ENCODE data around the gene SYCP3.
"Not testable (repeated sequence)": the region's sequence is repeated elsewhere in the genome, so short reads cannot be mapped to it uniquely, and the experiment has no call there.

Gene SYCP3

DNA sequence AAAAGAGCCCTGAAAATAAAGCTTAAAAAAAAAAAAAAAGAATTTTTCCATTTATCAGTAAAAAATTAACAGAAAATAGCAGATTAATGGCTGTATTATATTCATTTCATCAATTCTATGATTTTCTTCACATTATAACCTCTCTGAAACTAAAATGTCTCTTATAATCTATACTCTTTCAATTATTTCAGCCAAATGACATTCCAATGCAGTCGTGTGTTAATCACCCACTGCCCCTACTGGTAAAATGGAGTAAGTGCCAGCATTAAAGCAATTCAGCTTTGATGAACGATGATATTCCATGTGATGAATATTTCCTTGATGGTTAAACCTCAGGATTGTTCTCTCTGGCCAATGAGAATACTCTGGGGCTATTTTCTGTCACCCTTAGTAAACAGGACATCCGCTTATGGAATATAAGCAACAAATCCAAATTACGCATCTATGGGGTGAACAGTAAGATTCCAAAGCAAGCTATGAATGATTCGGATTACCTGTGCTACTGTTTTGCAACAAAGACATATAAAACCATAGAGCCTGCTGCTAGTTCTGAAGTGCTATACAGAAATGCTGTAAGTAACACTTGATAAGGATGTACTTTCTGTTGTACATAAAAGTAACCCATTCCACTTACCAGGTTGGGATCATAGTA, 20.3 kb upstream of the SYCP3 start:
- peak in 1 of 5 donors; percentile 19 for DNase-seq

DNA sequence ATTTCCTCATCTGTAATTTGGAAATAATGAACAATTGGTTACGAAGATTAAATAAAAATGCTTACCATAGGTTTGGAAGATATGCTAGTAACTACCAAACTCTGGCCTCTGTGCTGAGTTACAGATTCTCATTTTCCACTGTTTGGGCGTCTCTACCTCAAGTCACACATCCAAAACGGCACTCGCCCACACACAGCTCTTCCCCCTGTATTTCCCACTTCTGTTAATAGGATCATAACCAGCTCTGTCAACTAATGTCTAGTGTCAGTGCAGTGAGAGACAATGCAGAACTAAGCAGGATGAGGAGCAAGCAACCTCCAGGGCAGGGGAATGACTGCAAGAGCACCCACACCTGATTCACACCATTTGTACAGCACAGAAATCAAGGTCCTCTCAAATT, 10.9 kb upstream of the SYCP3 start:
- DNase-seq: no peak

DNA sequence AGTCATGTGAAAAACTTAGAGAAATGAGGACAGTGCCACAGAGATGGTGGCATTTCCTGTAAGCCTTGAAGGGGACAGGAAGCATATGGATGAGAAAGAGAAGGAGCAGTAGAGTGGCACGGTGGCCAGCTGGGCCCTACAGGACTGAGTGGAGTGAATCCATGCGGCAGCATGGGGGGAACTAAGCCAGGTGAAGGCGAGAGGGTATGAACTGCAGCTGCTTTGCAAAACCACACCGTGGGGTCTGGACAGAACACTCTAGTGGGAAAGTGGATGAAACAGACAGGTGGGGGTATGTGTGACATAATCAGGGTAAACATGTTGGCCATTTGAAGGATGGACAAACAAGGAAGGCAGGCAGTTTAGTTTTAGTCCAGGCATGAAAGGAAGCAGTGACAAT, 10.4 kb upstream of the SYCP3 start:
- no peak for DNase-seq

DNA sequence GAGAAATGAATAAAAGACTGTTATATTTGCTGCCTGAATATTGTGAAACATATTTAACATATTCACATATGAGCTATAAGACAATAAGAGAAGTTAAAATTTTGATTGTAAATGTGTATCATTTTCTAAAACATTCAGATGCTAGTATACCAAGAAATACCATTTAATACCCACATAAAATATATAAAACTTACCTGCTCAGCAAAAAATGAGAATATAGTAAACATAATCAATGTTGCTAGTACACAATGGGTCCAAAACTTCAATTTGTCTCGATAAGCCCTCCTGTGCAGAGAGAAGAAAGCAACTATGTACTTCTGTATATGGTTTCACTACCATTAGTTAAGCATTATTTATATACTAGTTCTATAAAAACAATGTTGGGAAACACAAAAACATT, 9.6 kb upstream of the SYCP3 start:
- DNase-seq: no peak

DNA sequence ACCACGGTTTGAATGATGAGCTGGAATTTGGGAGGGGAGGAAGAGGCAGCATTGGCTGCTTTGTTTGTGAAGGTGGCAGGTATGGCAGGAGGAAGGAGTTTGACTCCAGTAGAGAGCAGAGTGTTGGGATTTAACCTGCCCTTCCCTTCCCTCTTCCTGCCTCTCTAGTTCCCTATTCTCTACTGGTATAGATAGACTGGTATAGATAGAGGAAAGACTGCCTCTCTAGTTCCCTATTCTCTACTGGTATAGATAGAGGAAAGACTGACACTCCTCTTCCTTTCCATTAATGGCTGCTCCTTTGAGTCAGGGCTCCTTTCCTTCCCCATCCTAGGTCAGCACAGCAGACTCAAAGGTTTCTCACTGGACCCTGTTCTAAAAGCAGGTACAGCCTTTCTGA, 8.4 kb upstream of the SYCP3 start:
- no peak for DNase-seq

DNA sequence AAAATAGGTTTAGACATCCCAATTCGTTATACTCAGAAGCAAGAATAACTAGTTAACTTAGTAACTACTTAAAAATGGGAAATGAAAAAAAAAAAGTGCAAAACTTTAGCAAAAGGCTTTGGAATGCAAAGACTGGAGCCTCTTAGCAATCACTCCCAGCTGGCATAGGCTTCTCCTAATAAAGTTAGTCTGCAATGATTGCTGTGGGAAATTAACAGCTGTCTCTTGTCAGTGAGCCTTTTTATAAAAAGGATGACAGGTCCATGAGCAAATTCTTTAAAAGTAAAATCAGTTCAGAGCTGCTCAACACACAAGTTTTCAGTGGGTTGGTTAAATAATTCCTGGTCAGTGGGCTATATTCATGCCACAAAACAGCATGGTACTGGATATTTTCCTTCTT, 7.4 kb upstream of the SYCP3 start:
- DNase-seq: no peak

DNA sequence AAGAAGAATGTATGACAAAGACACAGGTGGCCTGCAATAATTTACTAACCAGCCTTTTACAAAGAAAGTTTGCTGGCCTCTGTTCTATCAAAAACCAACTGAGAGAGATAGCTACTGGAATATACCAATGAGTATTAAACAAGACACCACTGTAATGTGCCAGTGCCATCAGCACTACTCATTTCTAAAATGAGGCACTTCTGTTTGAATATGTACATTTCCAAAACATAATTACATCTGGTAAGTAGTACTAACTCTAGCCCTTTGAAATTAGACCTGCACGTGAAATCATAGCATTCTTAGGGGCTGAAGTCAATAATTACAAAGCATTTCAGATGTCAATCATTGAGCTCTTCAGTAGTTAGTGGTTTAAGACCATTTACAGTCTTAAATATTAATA, 6.9 kb upstream of the SYCP3 start:
- DNase-seq: no peak

DNA sequence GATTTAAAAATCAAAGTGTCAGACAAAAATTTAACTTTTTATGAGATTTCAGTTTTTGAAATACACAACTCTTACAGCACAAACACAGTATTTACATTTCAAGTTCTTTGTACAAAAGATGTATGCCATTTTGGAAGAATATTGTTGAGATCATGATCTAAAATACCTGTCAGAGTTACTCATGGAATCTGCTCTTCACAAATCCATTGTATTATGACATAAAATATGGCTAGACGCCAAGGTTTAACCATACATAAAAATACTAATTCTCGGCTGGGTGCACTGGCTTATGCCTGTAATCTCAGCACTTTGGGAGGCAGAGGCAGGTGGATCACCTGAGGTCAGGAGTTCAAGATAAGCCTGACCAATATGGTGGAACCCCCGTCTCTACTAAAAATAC, 6.2 kb upstream of the SYCP3 start:
- no peak for DNase-seq

DNA sequence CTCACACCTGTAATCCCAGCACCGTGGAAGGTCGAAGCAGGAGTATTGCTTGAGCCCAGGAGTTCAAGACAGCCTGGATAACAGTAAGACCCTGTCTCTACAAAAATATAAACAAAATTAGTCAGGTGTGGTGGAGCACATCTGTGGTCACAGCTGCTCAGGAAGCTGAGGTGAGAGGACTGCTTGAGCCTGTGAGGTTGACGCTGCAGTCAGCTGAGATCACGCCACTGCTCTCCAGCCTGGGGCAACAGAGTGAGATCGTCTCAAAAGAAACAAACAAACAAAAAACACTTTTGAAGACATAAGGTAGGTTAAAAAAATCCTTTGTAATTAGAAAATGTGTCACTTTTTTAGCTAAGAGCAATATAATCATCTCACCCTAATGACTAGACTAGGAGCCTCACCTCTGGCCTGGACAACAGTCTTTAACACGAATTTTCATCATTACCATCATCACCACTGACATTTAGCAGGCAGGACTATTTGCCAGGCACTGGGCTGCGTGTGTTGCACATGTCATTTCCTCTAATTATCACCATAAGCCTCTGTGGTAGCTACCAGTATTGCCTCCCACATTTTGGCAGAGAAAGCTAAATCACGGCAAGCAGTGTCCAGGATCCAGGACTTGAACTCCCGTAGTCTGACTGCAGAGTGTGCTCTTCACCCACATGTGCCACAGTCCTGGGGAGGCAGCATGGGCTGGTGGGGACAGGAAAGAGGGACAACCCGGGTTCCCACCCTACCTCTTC, 4.6 kb upstream of the SYCP3 start:
- DNase-seq: no peak

DNA sequence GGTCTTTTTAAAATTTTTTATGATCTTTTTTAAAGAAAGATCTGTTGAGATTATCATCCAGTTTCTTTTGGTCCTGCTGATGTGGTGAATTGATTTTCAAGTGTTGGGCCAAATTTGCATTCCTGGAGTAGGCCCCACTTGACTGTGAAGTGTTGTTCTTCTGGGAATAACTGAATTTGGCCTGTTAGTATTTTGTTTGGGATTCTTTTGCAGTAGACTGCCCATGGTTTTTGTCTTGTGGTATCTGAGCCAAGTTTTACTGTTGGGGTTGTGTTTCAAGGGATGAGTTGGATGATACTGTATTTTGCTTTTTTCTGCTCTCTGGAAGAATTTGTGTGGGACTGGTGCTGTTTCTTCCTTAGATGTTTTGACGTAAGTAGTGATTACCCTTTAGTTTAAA, 4.0 kb upstream of the SYCP3 start:
- DNase-seq: no peak

DNA sequence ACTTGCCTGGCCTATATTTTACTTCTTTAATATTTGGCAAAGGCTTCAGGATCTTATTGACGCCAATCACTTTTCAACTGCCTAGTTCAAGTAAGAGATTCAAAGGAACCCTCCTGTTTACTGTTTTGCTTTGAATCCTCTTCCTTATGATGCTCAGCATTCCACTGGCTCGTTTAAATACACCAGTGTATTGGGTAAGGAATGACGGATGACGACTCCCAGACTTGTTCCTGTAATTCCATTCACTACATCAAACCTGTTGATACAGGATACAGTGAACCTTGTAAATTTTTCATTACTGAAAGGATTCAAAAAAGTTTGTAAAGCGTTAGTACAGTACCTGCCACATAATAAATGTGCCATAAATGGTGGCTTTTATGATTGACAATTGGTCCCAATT, 1.7 kb upstream of the SYCP3 start:
- no peak for DNase-seq

DNA sequence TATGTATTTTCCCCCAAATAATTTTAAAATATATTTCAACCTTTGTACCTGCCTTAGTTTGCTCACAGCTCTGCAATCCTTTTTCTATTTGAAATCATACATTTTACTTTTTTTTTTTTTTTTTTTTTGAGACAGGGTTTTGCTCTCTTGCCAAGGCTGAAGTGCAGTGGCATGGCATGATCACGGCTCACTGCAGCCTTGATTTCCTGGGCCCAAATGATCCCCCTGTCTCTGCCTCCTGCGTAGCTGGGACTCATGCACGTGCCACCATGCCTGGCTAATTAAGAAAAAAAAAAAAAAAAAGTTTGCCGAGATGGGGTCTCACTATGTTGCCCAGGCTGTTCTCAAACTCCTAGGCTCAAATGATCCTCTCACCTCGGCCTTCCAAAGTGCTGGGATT, 1.3 kb upstream of the SYCP3 start:
- no peak for DNase-seq

DNA sequence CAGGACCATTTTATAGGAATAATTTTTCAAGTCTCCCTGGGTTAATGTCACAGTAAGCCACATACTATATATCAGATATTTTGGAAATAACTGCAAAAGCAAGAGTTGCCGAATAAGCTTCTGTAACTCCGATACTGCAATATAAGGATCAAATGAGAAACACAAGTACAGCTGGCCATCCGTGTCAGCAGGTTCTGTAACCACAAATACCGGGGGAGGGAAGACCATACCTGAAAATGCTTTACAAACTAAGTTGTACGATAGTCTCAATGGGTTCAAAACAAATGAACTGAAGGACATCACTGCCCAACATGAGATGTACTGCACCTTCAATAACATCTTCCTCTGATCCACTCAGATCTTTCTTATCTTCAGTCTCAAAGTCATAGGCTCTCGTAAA, 1.8 kb downstream of the SYCP3 start:
- no peak for DNase-seq

DNA sequence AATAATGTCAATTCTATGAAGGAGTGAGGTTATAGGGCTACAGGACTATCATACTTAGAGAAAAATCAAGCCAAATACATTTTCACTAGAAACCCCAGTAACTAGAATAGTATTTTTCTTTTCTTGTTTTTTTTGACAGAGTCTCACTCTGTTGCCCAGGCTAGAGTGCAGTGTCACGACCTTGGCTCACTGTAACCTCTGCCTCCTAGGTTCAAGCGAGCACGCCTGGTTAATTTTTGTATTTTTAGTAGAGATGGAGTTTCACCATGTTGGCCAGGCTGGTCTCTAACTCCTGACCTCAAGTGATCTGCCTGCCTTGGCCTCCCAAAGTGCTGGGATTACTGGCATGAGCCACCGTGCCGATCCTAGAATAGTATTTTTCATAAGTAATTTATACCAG, 4.8 kb downstream of the SYCP3 start:
- not testable (repeated sequence) for DNase-seq

DNA sequence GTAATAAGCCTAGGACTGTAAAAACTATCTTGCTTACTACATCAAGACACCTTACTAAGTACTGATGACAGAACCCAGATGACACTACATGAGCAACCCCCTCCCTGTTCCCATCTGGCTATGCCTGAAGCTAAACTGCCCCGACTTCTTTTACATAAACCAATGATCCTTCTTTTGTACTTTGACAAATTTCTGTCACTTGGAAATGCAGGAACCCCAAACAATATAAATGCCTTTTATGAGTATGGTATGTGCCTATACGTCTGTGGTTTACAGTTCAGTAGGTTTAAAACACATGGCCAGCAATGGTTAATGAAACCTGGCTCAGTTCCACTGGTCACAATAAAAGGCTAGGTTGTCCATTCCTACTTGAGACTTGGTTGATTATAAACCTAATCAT, 6.1 kb downstream of the SYCP3 start:
- no peak for DNase-seq

DNA sequence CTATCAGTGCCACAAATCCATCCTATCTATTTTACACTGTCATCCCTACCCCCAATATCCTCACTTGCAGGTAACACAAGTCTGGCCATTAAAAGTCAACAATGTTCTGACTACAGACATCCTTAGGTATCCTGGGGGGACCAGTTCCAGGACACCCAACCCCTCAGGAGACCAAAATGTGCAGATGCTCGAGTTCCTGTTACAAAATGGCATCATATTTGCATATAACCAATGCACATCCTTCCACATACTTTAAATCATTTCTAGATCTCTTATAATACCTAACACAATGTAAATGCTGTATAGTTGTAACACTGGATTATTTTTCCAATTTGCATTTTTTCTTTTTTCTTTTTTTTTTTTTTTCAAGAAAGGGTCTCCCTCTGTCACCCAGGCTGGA, 6.9 kb downstream of the SYCP3 start:
- DNase-seq: no peak

DNA sequence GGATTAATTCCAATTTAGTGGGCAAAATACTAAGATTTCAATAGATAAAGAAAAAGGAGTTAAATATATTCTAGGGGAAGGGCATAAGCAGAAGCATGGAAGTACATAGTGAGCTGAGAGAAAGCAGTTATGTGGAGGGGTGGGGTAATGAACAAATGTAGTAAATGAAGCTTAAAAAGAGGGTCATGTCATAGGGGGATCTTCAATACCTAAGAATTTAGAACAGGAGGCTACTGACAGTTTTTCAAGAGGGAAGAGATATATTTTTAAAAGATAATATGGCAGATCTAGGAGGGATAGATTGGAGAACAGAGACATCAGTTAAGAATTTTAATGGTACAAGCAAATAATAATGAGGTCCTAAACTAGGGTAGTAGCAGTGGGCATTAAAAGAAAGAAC, 9.4 kb downstream of the SYCP3 start:
- no peak for DNase-seq

DNA sequence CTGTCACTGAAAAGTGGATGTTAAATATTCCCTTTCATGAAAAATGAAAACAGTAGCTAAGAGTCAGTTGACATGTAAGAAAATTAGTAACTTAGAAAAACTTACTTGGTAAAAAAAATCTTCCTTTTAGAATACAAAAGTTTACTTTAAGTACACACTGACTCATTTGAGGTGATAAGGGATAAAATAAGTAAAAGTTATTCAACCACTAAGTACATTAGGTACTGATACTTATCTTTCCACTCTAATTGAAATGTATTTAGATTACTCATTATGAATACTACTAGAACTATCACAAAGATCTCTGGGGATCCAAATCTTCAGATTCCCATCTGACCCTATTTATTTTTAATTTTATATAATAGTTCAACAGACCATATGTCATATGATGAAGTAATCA, 12.2 kb downstream of the SYCP3 start:
- no peak for DNase-seq

DNA sequence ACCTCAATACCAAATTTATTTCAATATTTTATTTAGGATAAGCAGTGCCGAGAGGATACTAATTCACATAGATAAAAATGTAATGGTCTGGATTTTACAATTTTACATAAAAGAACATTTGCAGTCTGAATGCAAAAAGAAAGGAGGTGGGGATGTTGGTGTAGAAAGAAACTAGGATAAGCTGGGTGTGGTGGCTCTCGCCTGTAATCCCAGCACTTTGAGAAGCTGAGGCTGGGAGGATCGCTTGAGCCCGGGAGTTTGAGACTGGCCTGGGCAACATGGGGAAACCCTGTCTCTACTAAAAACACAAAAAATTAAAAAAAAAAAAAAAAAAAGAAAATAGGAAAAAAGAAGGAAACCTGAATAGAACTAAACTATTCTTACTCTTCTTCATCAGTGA, 16.9 kb downstream of the SYCP3 start:
- DNase-seq: no peak

DNA sequence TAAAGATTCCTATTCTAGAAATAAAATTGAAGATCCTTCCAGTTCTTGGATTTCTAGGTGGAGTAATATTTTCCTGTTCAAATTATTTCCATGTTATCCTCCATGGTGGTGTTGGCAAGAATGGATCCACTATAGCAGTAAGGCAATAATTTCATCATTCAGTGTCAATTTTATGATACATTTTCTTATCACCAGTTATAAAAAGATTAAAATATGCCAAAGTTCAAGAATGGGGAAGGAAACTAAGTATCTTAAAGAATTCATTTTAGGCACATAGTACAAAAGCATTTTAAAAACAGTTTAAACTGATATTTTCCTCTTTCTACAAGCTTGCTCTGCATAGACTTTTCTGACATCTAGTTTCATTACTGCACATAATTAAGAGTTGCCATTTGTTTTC, 19.1 kb downstream of the SYCP3 start:
- DNase-seq: no peak

DNA sequence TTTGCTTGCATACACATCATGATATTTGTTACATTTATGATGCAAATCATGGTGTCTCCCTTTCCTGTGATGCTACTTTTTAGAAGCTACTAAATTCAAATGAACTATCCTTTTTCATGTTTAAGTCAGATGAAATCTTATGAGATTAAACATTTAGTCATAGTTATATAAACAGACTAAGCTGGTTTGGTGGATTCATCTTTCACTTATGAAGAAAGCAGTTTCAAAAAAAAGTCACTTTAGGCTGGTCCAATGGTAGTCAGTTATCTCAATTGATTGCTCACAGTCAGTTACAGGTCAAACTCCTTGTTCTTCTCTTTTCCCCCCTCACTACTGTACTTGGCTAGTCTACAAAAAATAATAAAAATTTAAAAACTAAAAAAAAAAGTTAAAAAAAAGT, 19.7 kb downstream of the SYCP3 start:
- DNase-seq: no peak

DNA sequence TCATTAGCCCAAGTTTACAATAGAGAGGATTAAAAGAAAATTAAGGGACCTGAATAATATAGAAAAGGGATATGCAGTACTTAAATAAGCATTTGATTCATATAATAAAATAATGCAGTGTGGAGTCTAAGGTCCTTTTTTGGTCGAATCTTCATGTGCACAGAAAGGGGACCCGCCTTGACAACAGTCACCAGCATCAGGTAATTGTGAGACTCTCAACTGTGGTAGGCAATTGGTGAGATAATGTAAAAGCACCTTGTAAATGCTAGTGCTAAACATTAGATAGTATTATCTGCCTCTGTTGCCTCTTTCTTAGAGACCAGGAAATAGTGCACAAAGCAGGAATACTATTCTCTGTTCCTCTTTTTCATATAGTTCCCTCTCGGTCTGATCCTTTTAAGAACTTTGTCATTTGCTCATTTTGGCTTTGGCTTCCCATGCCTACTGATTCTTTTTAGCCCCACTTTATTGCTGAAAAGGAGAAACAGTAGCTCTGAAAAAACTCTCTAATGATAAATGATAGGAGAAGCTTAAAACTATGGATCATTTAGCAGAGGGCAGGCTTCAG, 24.3 kb downstream of the SYCP3 start:
- no peak for DNase-seq

DNA sequence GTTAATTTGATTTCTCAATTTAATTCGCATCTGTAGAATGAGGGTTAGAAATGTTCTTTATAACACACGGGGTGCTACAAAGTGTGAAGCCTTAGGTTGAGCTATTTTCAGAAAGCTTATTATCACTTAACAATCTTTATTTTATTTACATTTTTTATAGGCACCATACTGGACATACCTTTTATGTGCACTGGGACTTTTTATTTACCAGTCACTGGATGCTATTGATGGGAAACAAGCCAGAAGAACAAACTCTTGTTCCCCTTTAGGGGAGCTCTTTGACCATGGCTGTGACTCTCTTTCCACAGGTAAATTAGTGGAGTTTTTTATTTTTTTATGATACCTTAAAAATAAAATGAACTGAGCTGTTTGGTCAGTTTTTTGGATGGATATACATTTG, 25.3 kb downstream of the SYCP3 start:
- DNase-seq: no peak

DNA sequence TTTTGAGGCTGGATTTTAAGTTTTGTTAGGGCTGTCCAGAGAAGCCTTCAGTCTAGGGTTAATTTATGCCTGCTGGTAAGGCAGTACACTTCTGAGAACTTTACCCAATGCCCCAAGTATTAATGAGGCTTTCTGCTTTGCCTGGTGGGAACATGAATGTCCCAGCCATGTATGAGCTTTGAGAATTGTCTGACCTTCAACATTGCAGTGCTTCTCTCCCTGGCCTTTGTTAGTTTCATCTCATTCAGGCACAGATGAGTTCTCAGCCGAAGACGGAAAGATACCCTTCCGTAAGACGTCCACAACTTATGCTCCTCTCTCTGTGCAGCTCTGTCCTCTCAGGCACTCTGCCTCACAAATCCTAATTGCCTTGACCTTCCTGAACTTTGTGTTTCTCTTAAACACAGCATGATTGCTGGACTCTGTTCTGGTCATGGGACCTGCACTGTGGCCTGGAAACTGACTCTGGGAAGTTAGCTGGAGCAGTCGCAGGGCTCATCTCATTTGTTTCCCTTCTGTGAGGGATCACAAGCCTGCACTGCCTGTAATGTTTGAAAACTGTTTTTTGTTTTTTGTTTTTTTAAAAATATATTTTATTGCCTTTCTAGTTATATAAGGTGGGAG, 26.1 kb downstream of the SYCP3 start:
- DNase-seq: no peak
